Globus pallidus (tissue), 1 donor: ENCODE results near the gene GALNT16.
"Not testable (repeated sequence)": the region's sequence is repeated elsewhere in the genome, so short reads cannot be mapped to it uniquely, and the experiment has no call there.

Experiments
- DNase-seq: peaks from one replicate; pipeline ENCODE4 v3.0.0-alpha.2; 2015; ENCODE audit warnings: low spot score

GALNT16 gene

GRCh38 chr14:69285661-69286255 is 25.8 kb downstream of the GALNT16 start:
- no peak for DNase-seq

DNA sequence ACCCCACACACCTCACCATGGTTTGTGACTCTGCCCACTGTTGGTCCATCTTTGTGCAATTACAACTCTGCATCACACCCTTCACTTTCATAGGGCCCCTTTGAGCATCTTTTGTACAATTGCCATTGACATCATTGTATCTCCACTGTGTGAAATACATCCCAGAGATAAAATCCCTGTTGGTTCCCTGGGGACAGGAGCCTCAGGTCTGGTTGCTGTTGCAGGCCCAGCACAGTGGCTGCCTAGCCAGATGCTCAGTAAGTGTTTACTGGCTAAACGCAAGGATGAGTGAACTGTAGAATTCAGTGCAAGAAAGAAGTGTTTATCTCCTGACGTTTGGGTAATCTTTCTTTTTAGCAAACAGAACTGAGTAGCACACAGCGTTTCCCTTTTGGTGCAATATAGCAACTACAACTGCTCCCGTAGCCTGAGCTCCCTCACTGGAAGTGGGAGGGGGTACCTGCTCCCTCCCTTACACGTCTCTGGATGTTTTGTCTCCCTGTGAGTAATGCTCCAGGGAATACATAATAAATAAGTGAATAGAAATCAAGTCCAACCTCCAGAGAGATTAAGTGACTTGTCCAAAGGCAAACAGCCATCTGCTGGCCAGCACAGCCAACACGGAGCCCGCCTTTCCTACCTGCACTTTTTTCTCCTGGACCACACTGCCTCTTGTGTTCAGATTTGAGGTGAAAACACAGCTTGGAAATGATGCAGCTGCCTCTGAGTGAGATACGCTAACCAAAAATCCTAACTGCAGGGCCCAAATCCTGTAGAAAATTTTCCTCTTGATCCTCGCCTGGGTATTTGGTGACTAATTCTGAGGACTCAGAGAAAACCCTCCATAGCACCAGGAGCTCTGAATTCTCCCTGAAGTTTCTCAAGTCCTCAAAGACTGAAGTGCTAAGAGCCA is 27.4 kb downstream of the GALNT16 start:
- no peak for DNase-seq

GRCh38 chr14:69288011-69288771 is 28.2 kb downstream of the GALNT16 start:
- DNase-seq, result peak; percentile 38

GRCh38 chr14:69288956-69289705 is 29.2 kb downstream of the GALNT16 start:
- no peak for DNase-seq

DNA sequence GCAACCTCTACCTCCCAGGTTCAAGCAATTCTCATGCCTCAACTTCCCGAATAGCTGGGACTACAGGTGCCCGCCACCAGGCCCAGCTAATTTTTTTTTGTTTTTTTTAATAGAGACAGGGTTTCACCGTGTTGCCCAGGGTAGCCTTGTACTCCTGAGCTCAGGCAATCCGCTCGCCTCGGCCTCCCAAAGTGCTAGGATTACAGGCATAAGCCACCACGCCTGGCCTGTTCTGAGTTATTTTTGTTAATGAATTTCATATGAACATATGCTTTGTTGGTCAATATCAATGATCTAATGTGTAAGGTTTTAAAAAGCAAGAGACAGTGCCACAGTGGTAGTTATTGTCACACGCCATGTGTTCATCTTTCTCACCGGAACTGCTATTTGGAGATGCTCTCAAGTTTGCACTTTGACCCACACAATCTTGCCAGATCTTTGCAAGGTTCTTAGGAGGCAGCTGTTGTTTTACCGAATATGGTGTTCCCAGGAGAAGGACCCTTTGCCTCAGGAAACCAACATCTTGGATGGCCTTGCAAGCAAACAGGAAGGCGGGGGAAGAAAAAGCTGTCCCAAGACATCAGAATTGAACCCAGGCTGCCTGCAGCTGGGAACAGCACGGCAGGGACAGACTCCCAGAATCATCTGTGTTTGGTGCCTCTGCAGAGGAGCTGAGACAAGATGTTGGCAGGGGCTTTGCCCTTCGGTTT is 30.0 kb downstream of the GALNT16 start:
- DNase-seq, result no peak

GRCh38 chr14:69290881-69291280 is 30.9 kb downstream of the GALNT16 start:
- not testable (repeated sequence) for DNase-seq

DNA sequence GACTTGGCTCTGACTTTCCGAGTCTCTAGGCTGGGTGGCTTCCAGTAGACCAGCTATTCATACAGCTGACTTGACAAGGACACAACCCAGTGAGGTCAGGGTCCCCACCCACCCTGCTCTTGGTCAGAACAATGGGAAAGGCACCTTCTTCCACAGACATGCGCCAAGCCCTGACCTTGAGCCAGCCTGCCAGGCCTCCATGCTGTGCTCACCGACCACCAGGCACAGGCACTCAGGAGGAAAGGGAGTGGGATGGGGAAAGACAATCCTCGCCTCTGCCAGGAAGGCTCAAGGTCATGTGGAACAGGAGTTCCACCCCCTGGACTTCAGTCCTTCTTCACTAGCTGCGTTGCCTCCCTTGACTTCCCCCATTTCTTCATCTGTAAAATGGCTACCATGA is 31.4 kb downstream of the GALNT16 start:
- no peak for DNase-seq

- DNase-seq, result no peak
These were observed 32.1 kb downstream of the GALNT16 start for GRCh38 chr14:69291891-69292561.

- no peak for DNase-seq
These were observed 38.4 kb downstream of the GALNT16 start for GRCh38 chr14:69298131-69299071.

- DNase-seq, result no peak
These were observed 39.5 kb downstream of the GALNT16 start for GRCh38 chr14:69299286-69300035.

DNA sequence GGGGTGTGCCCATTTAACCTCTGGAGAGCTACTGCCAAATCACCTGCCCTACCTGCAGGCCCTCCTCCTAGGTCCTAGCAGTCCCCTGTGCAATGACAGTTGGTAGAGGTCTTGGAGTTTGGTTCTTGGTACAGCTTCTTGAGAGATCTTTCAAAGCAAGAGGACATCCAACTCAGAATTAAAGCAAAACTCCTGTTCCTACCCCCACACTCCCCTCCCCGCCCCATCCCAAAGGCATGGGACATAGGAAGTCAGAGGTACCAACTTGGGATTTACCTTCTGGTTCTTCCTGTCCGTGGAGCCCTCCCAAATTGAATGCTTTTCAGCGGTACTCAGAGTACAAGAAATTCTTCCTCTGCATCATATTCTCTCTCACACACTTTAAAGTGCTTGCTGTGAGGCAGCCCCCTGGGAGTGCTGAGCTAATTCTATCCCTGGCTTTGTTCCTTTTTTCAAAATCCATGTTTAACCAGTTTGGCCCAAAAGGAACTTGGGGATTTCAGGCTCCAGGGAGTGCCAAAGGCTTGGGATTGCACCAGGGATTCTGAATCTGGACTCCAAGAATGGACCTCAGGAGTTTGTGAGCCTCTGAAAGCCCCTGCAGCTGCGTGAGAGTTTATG is 40.8 kb downstream of the GALNT16 start:
- no peak for DNase-seq

GRCh38 chr14:69303086-69303485 is 43.1 kb downstream of the GALNT16 start:
- no peak for DNase-seq

GRCh38 chr14:69312608-69313007 is 52.6 kb downstream of the GALNT16 start:
- peak; percentile 75 for DNase-seq

DNA sequence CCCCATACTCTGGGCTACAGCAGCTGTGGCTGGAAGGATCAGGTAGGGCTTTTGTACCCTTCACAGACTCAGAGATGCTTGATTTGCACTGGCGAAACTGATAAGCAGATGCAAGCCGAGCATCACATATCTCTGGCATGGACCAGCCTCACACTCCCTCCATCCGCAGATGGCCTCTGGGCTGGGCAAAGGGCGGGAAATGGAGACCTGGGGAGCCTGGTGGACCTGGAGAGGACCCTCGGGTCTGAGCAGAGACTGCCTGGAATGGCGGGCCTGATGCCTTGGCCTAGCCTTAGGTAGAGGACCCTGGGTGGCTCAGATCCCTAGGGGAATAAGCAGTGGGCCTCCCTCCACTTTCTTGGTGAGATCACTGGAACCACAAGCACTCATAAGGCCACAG is 53.2 kb downstream of the GALNT16 start:
- DNase-seq, result no peak

GRCh38 chr14:69314327-69314726 is 54.4 kb downstream of the GALNT16 start:
- DNase-seq, result no peak

- no peak for DNase-seq
These were observed 55.3 kb downstream of the GALNT16 start for GRCh38 chr14:69315301-69315700.

DNA sequence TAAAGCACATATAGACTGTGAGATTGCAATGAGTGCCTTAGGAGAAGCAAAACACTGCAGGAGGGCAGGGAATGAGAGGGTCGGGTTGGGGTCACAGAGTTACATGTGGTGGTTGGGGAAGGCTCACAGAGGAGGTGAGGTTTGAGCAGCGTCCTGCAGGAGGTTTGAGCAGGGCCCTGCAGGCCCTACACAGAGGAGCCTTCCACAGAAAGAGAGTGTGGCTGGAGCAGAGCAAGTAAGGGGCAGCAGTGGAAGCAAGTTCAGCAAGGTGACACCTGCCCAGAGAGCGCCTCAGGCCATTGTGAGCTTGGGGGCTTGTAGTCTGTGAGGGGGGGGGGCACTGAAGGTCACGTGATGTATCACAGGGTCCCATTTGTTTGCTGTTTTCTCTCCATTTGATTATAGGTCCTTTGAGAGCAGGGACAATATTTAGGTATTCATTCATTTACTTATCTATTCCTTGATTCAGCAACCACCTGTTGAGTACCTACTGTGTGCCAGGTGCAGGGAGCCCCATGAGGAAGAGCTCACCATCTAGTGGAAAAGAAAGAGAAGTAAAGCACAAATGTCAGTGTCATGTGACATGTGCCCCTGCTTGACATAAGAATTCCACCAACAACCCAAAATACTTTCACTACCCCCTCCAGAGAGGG is 56.6 kb downstream of the GALNT16 start:
- DNase-seq, result no peak
